ENCODE data around the gene G6PD.
"Not testable (repeated sequence)": the region's sequence is repeated elsewhere in the genome, so short reads cannot be mapped to it uniquely, and the experiment has no call there.

The G6PD gene

GRCh38 chrX:154542723-154543424 is 3.8 kb downstream of the G6PD start:
- peak; percentile 31 for DNase-seq

DNA sequence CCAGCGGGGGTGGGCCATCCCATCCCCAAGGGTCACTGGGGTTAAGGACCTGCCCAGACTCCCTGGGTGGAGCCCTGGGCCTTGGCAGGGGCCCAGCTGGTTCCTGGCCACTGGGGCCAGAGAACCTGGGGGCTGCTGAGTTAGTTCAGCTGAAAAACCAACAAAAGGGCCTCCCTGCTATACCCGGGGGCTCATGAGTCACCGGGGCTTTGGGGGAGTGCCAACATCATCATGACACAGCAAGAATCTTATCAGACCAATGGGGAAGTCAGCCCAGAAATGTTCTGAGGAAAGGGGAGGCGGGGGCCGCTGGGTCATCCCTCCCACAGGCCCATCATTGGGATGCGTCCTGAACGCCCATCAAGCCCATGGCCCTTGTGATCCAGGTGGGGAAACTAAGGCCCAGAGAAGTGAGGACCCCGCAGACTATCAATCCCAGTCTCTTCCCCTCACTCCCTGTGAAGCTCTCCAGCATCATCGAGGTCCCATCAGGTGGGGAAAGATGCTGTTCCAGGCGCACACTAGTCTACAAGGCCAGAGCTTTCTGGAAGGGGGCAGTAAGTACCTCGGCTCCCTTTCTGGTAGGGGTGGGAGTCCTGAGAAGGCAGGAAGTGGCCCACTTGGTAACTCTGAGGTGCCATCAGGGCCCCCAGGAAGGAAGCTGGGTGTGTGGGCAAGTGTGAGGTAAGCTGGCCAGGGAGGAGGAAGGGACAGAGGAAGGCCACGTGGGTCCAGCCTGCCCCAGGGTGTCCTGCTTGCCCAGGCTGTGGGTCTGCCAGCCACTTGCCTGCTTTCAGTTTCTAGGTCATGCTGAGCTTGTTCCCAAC is 4.5 kb downstream of the G6PD start:
- peak; percentile 37 for DNase-seq

DNA sequence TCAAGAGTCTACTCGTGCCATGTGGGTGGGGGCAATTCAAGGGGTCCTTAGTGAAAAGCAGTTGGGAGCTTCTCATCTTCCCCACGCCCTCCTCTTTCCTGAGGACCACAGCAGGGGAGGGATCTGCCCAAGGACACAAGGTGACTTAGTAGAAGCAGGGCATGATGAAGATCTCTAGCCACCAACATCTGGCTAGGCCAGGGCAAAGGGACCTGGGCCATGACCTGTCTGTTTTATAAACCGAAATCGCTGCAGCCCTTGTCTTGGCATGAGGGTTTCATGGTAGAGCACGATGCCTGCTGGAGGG is 5.1 kb downstream of the G6PD start:
- no peak for DNase-seq

GRCh38 chrX:154540897-154541535 is 5.6 kb downstream of the G6PD start:
- no peak for DNase-seq

DNA sequence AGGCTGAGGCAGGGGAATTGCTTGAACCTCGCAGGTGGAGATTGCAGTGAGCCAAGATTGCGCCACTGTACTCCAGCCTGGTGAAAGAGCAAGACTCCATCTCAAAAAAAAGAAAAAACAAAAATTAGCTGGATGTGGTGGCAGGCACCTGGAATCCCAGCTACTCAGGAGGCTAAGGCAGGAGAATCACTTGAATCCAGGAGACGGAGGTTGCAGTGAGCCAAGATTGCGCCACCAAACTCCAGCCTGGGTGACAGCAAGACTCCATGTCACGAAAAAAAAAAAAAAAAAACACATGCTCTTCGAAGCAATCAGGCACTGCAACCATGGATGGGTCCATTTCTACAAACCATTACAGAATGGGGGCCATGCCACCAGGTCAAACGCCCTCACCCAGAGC is 6.3 kb downstream of the G6PD start:
- DNase-seq, result not testable (repeated sequence)

GRCh38 chrX:154539077-154539476 is 7.6 kb downstream of the G6PD start:
- no peak for DNase-seq

DNA sequence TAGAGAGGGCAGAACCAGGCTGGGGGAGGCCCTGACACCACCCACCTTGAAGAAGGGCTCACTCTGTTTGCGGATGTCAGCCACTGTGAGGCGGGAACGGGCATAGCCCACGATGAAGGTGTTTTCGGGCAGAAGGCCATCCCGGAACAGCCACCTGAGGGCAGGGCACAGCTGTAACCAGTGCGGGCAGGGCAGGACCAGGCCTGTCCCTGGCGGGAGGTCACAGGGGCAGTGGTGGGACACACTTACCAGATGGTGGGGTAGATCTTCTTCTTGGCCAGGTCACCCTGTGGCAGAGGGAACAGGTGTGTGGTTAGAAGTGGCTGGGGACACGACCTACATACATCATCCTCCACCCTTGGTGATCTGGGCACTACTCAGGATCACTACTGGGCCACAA is 10.8 kb downstream of the G6PD start:
- DNase-seq, result no peak

DNA sequence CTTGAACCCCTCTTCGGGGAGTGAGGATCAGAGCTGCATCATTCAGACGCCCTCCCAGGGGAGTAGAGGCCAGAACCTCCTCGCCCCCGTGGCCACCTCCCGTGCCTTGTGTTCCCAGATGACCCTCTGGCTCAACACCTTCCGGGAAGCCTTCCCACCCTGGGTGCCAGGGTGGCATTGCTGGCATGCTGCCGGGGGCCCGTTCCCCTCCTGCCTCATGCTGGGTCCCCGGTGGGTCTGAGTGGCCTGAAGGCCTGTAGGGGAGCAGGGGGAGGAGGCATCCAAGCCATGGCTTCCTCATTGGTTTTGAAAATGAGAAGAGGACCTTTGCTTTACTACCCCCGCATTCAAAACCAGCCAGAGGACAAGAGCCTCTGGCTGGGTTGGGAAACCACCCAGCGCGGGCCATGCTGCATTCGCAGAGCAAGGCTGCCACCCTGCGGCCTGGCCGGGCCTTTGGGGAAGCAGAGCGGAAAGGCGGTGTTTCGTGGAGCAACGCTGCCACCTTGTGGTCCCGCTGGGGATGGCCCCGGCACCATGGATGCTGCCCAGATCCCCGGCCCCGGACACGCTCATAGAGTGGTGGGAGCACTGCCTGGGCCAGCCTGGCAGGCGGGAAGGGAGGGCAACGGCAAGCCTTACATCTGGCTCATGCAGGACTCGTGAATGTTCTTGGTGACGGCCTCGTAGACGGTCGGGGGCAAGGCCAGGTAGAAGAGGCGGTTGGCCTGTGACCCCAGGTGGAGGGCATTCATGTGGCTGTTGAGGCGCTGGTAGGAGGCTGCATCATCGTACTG is 11.9 kb downstream of the G6PD start:
- DNase-seq, result peak; percentile 88

DNA sequence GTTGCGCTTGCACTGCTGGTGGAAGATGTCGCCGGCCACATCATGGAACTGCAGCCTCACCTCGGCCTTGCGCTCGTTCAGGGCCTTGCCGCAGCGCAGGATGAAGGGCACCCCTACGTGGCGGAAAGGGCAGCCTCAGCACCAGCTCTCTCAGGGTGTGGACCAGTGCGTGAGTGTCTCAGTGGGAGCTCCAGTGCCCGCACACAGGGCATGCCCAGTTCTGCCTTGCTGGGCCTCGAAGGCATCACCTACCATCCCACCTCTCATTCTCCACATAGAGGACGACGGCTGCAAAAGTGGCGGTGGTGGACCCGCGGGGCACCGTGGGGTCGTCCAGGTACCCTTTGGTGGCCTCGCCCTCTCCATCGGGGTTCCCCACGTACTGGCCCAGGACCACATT is 14.0 kb downstream of the G6PD start:
- DNase-seq, result no peak

DNA sequence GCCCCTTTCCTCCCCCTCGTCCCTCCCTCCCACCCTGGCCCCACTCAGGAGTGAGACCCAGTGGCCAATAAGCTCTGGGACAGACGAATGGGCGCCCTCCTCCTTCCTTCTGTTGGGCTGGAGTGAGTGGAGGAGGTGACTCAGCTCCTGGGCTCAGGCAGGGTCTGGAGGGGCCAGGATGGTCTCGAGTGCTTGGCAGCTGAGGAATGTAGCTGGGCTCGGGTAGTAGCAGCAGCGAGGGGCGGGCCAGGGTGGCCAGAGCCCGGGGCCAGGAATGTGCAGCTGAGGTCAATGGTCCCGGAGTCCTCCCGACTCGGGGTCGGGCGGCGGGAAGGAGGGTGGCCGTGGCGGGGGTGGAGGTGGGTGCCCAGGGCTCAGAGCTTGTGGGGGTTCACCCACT is 15.0 kb downstream of the G6PD start:
- DNase-seq, result no peak

- no peak for DNase-seq
These were observed 16.4 kb downstream of the G6PD start for GRCh38 chrX:154530286-154530685.

GRCh38 chrX:154529206-154529612 is 17.4 kb downstream of the G6PD start:
- DNase-seq, result no peak

- peak; percentile 65 for DNase-seq
These were observed 19.6 kb downstream of the G6PD start for GRCh38 chrX:154526901-154527675.

- no peak for DNase-seq
These were observed 20.8 kb downstream of the G6PD start for GRCh38 chrX:154525606-154526490.

- no peak for DNase-seq
These were observed 27.3 kb downstream of the G6PD start for GRCh38 chrX:154519389-154519788.

GRCh38 chrX:154517101-154517781 is 29.4 kb downstream of the G6PD start:
- no peak for DNase-seq

DNA sequence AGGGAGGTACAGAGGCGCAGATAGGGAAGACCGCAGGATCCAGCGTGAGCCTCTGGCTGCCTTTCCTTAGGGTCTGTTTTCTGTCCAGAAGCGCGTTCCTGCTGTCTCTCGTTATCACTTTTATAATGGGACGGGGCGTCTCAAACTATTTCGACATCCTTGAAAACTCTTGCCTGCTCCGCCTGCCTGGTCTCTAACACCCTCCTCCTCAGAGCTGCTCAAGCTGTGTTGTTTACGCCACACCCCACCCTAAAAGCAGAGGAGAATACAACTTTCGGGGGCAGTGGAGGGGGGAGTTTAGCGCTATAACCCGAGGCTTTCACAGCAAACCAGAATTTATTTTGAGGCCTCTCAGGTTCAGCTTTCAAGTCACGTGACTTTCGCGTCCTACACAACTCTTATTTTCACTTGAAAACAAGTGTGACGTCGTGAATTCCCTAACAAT is 30.0 kb downstream of the G6PD start:
- DNase-seq, result peak; percentile 37

GRCh38 chrX:154515966-154516655 is 30.5 kb downstream of the G6PD start, which contains the start of gene FAM3A:
Gene FAM3A, minus strand, starts transcription at chrX:154516232. Its CDS starts 460 bp downstream, at chrX:154515772.
- DNase-seq, result peak; percentile 94

DNA sequence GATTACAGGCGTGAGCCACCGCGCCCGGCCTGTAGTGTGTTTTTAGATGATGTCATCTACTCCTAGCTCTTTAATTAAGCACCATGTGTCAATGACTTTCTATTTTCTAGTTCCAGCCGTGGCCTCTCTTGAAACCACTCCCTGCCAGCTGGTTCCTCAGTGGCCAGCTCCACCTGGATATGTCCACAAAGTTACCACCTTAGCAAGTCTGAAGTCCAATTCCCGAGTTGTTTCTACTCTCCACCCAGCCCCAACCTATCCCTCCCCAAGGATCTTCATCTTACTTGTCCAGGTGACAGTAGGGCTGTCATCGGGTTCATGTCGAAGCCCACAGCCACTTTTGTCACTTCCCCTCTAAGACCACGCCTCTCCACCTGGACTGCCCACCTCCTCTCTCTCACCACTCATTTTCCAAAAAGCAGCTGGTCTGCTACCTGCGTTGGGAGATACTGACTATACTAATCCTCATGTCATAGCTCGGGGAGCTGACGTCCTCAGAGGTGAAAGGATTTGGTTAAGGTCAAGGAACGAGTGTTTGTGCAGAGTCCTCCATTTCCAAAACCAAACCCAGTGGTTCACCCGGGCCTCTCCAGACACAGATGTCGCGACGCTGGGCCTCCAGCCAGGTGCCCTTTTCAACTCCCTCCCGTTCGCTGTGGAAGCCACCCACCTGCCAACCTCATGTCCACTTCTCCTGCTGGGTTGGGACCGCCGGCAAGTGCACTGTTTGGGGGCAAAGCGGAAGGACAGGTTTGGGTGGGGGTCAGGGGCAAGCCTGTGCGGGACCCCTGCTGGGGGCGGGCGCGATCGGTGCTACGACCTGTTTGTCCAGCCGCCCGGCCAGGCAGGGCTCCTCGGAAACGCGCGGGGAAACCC is 31.3 kb downstream of the G6PD start:
- DNase-seq, result peak; percentile 50

Data from CD4-positive, alpha-beta T cell treated with Interleukin-17A for 1 hour (primary cell).